OCI-LY1 (cell line): Measurements from ENCODE around the gene PDZD2.

Experiments used
- H2AFZ ChIP-seq: fragments of 200-600 bp; sonication (generic), shearing (Covaris generic); 2 replicates; pipeline ENCODE4 v1.6.0; 2014; ENCODE audit warnings: antibody characterized with exemption, mild to moderate bottlenecking, low read length
- H3F3A ChIP-seq: fragments of 200-600 bp; sonication (generic), shearing (Covaris generic); 2 replicates; pipeline ENCODE4 v1.6.0; 2014; ENCODE audit warnings: mild to moderate bottlenecking, antibody characterized with exemption, low read length, moderate library complexity; ENCODE audit not compliant: insufficient read depth
- H3K27ac ChIP-seq: fragments of 200-600 bp; sonication (generic); 2 replicates; pipeline ENCODE4 v1.5.1; 2014; ENCODE audit warnings: low read length, mixed run types, mild to moderate bottlenecking, low read depth; ENCODE audit not compliant: poor library complexity, severe bottlenecking
- H3K27me3 ChIP-seq: fragments of 200-600 bp; sonication (generic); 2 replicates; pipeline ENCODE4 v1.6.0; 2014; ENCODE audit warnings: antibody characterized with exemption, mild to moderate bottlenecking, low read length, moderate library complexity; ENCODE audit not compliant: insufficient read depth
- H3K36me3 ChIP-seq: fragments of 200-600 bp; sonication (generic); 2 replicates; pipeline ENCODE4 v1.6.1; 2014; ENCODE audit warnings: mild to moderate bottlenecking, antibody characterized with exemption, low read length, moderate library complexity, mixed read lengths; ENCODE audit not compliant: insufficient read depth
- H3K4me1 ChIP-seq: fragments of 200-600 bp; sonication (generic); 2 replicates; pipeline ENCODE4 v1.5.1; 2014; ENCODE audit warnings: mild to moderate bottlenecking, low read length, moderate library complexity; ENCODE audit not compliant: insufficient read depth, severe bottlenecking
- H3K4me2 ChIP-seq: fragments of 200-600 bp; sonication (generic), shearing (Covaris generic); 2 replicates; pipeline ENCODE4 v1.6.1; 2014; ENCODE audit warnings: low read length
- H3K4me3 ChIP-seq: fragments of 200-600 bp; sonication (generic); 2 replicates; pipeline ENCODE4 v1.5.1; 2014; ENCODE audit warnings: low read length, low read depth, mild to moderate bottlenecking, mixed read lengths; ENCODE audit not compliant: poor library complexity, severe bottlenecking
- H3K79me2 ChIP-seq: fragments of 200-600 bp; shearing (Covaris generic); 2 replicates; pipeline ENCODE4 v1.6.1; 2016; ENCODE audit warnings: mixed run types, low read length, mixed read lengths; ENCODE audit not compliant: insufficient read depth
- H3K9ac ChIP-seq: fragments of 200-600 bp; sonication (generic), shearing (Covaris generic); 2 replicates; pipeline ENCODE4 v1.6.1; 2014; ENCODE audit warnings: mild to moderate bottlenecking, low read length, mixed read lengths
- H3K9me2 ChIP-seq: fragments of 200-600 bp; sonication (generic), shearing (Covaris generic); 2 replicates; pipeline ENCODE4 v1.6.1; 2014; ENCODE audit warnings: low read depth, mild to moderate bottlenecking, low read length, mixed read lengths
- H3K9me3 ChIP-seq: fragments of 200-600 bp; shearing (Covaris generic); 2 replicates; pipeline ENCODE4 v1.6.1; 2014; ENCODE audit warnings: low read length, mixed read lengths
- H4K20me1 ChIP-seq: fragments of 200-600 bp; sonication (generic), shearing (Covaris generic); 2 replicates; pipeline ENCODE4 v1.6.0; 2016; ENCODE audit warnings: mild to moderate bottlenecking, low read length; ENCODE audit not compliant: insufficient read depth
- CTCF ChIP-seq: fragments of 200-600 bp; sonication (generic), shearing (Covaris generic); IDR thresholded peaks from 2 replicates; pipeline ENCODE4 v1.5.1; 2017; ENCODE audit warnings: mild to moderate bottlenecking, antibody characterized with exemption, low read length, moderate library complexity, mixed read lengths
- EZH2 ChIP-seq: fragments of 200-600 bp; sonication (generic), shearing (Covaris generic); IDR thresholded peaks from 2 replicates; pipeline ENCODE4 v1.8.0; 2017; ENCODE audit warnings: borderline replicate concordance, mixed run types, mild to moderate bottlenecking, antibody characterized with exemption, low read length, moderate library complexity, mixed read lengths

PDZD2 gene

GRCh38 chr5:32100691-32101302 lies 461.9 kb downstream of the PDZD2 start:
- Histone ChIP-seq H3K27me3 (no peaks in the 10 kb centered on the region), H3K4me2 (no peak overlapping the region), H3F3A (no peaks in the 10 kb centered on the region), H3K79me2 (no peaks in the 10 kb centered on the region), H3K36me3 (peaks cover 47% of the 10 kb centered on the region), H3K4me1 (no peaks in the 10 kb centered on the region), H3K9me2 (no peaks in the 10 kb centered on the region), H3K27ac (no peak overlapping the region), H4K20me1 (no peaks in the 10 kb centered on the region), H3K4me3 (no peak overlapping the region), H2AFZ (no peak overlapping the region), H3K9me3 (no peaks in the 10 kb centered on the region), H3K9ac (no peak overlapping the region)
- TF ChIP-seq EZH2, result no peak

GRCh38 chr5:32102254-32102986 lies 463.5 kb downstream of the PDZD2 start:
- Histone ChIP-seq H3F3A (no peaks in the 10 kb centered on the region), H2AFZ (no peak overlapping the region), H3K36me3 (peaks cover 59% of the 10 kb centered on the region), H3K4me1 (no peaks in the 10 kb centered on the region), H3K27ac (no peak overlapping the region), H3K4me3 (no peak overlapping the region), H3K79me2 (no peaks in the 10 kb centered on the region), H3K4me2 (no peak overlapping the region), H3K9me3 (no peaks in the 10 kb centered on the region), H3K9me2 (no peaks in the 10 kb centered on the region), H3K27me3 (no peaks in the 10 kb centered on the region), H4K20me1 (no peaks in the 10 kb centered on the region), H3K9ac (no peak overlapping the region)
- TF ChIP-seq EZH2 (no peak), CTCF (no peak)

- no peaks in the 10 kb centered on the region for H3K9me3 ChIP-seq
- H3K9ac ChIP-seq, result no peak overlapping the region
- H3K4me3 ChIP-seq, result no peak overlapping the region
- H3K9me2 ChIP-seq, result no peaks in the 10 kb centered on the region
- no peaks in the 10 kb centered on the region for H3K79me2 ChIP-seq
- no peaks in the 10 kb centered on the region for H3K27me3 ChIP-seq
- H3K4me2 ChIP-seq, result no peak overlapping the region
- no peaks in the 10 kb centered on the region for H3K4me1 ChIP-seq
- H3K27ac ChIP-seq, result no peak overlapping the region
- no peak overlapping the region for H2AFZ ChIP-seq
- H3F3A ChIP-seq, result no peaks in the 10 kb centered on the region
- H3K36me3 ChIP-seq, result peaks cover 67% of the 10 kb centered on the region
- no peaks in the 10 kb centered on the region for H4K20me1 ChIP-seq
- TF ChIP-seq EZH2 (no peak), CTCF (no peak)
Observed at GRCh38 chr5:32103521-32103920, 464.6 kb downstream of the PDZD2 start.
